Kasumi-1 (cell line): ENCODE results near the gene AOC2.
A peak's percentile ranks its signal among the peaks of the same experiment; 100 is the strongest.
"Not testable (repeated sequence)": the region's sequence is repeated elsewhere in the genome, so short reads cannot be mapped to it uniquely, and the experiment has no call there.

Experiments
- DNase-seq, 2 experiments: peaks; one replicate each; lab custom pipeline; 2025; lab: John Stamatoyannopoulos, UW

The AOC2 gene

GRCh38 chr17:42883802-42884558 is 39.6 kb downstream of the AOC2 start:
- no peak for DNase-seq

- DNase-seq: not testable (repeated sequence)
These were observed 41.4 kb downstream of the AOC2 start for GRCh38 chr17:42885806-42886205.

- peak; percentile 74 to 80 for DNase-seq
These were observed 42.1 kb downstream of the AOC2 start for GRCh38 chr17:42886283-42887176.

- DNase-seq: no peak
These were observed 45.4 kb downstream of the AOC2 start for GRCh38 chr17:42889809-42890208.

GRCh38 chr17:42891539-42892152 is 47.3 kb downstream of the AOC2 start:
- no peak for DNase-seq

GRCh38 chr17:42893359-42893758 is 49.0 kb downstream of the AOC2 start:
- peak; percentile 78 to 81 for DNase-seq

GRCh38 chr17:42894283-42895184 is 50.2 kb downstream of the AOC2 start:
- no peak for DNase-seq

- peak; percentile 17 to 26 for DNase-seq
These were observed 50.8 kb downstream of the AOC2 start for GRCh38 chr17:42895185-42895555.

- no peak for DNase-seq
These were observed 53.9 kb downstream of the AOC2 start for GRCh38 chr17:42898147-42898811.

GRCh38 chr17:42899981-42900380 is 55.6 kb downstream of the AOC2 start:
- not testable (repeated sequence) for DNase-seq
